ENCODE results near the gene SEPTIN12.

GRCh38 chr16:4775005-4775404, 13.1 kb downstream of the SEPTIN12 start:
- TF ChIP-seq POLR2A (IDR thresholded peaks at IDR 0.05) = no peak
- TF ChIP-seq CTCF (IDR thresholded peaks at IDR 0.05) = no peak
